Kidney (tissue), 14 donors: ENCODE measurements around the gene NUP62. TPM values are rescaled to one million over a fixed set of nuclear protein-coding genes. Genes with fewer than 3 reads are reported as not detected.

ENCODE experiments used
- DNase-seq, 5 donors: peaks; one replicate each; pipeline ENCODE4 v3.0.0-alpha.2; 2013 to 2020
- FAIRE-seq: peaks from 2 replicates; lab custom pipeline; 2012; peaks lifted over from hg19 to GRCh38; lab: Jason Lieb, UNC
- H3K27ac ChIP-seq, 2 donors: one replicate each; pipeline ENCODE4 v1.7.0; 2013; ENCODE audit warnings: low read depth in 2 of 2, low read length in 2 of 2, inconsistent platforms in 1 of 2
- H3K27me3 ChIP-seq: one replicate; pipeline ENCODE4 v1.7.1; 2013; ENCODE audit warnings: low read length, inconsistent platforms; ENCODE audit not compliant: control insufficient read depth, insufficient read depth
- H3K36me3 ChIP-seq, 3 donors: one replicate each; pipeline versions ENCODE4 v1.7.0 to v1.7.1; 2013; ENCODE audit warnings: low read length in 3 of 3, control low read depth in 1 of 3, inconsistent platforms in 1 of 3; ENCODE audit not compliant: insufficient read depth in 3 of 3, control insufficient read depth in 2 of 3
- H3K4me1 ChIP-seq, 3 donors: one replicate each; pipeline versions ENCODE4 v1.7.0 to v1.7.1; 2013; ENCODE audit warnings: low read length in 3 of 3, inconsistent platforms in 1 of 3, low read depth in 1 of 3; ENCODE audit not compliant: control insufficient read depth in 2 of 3, insufficient read depth in 2 of 3
- H3K4me3 ChIP-seq, 3 donors: one replicate each; pipeline versions ENCODE4 v1.7.0 to v1.8.1; 2013; ENCODE audit warnings: low read length in 3 of 3, control low read depth in 1 of 3, inconsistent platforms in 1 of 3
- H3K9ac ChIP-seq, 3 donors: one replicate each; pipeline versions ENCODE4 v1.7.0 to v1.7.1; 2013; ENCODE audit warnings: low read length in 3 of 3, control low read depth in 1 of 3, inconsistent platforms in 1 of 3
- H3K9me3 ChIP-seq, 3 donors: one replicate each; pipeline versions ENCODE4 v1.7.0 to v1.7.1; 2013; ENCODE audit warnings: low read length in 3 of 3, control low read depth in 1 of 3, inconsistent platforms in 1 of 3; ENCODE audit not compliant: control insufficient read depth in 2 of 3, insufficient read depth in 1 of 3
- intact Hi-C: fragments of 100-400 bp; cut with DNase I; formaldehyde crosslinking; loops from one replicate; pipeline ENCODE4 v1.11.1; 2022
- polyA plus RNA-seq: library from polyadenylated mRNA; stranded (reverse); fragments of 350-450 nt; fragmentation: Illumina TruSeq; extraction: RNeasy Lipid Tissue Mini Kit (QIAGEN cat#74804); gene quantifications from one replicate; pipeline ENCODE4 v1.2.3, GENCODE V29; 2014; ENCODE audit warnings: low read depth, low replicate concordance; ENCODE audit not compliant: insufficient read depth
- total RNA-seq: library from RNA; stranded (reverse); fragmentation: NEBNext Ultra II Directional; extraction: Animal tissue kit (Norgen Biotek cat#: 25700); gene quantifications from one replicate; pipeline ENCODE4 v1.2.1, GENCODE V29; 2021
- TF ChIP-seq, protein P1 (sequence below): IDR thresholded peaks from 3 replicates; pipeline ENCODE4 v1.5.1; 2012; ENCODE audit warnings: mild to moderate bottlenecking, moderate library complexity, borderline replicate concordance; ENCODE audit not compliant: insufficient read depth; ENCODE audit errors: extremely low read depth
- donor health status: control.
- donor health status: control.
- donor health status: control.
- donor health status: control.
- donor health status: control.
- donor health status: DM: yes; HTN: yes; CAD: no.
- donor health status: Normal renal cell carcinoma (clear cell type).

NUP62 gene
- total and polyA plus RNA-seq, 2 donors from 2014 or later, result 17.1 to 39.0 TPM

DNA sequence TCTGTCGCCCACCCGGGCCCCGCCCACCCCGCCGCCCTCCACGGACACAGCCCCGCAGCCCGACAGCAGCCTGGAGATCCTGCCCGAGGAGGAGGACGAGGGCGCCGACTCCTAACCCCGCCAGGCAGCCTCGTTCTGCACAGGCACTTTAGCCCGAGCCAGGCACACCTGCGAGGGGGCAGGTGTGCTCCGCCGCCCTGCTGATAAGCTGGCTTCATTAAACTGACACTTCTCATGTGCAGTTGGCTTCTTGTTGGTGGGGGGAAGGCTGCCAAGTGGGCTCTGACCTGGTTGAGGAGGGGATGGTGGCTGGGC, 40.8 kb downstream of the NUP62 start:
- FAIRE-seq (no peak), DNase-seq (no peak)
- Histone ChIP-seq H3K4me3 (no peak overlapping the region), H3K9me3 (no peaks in the 10 kb centered on the region), H3K9ac (no peak overlapping the region), H3K4me1 (peaks cover 0 to 5% (median 0%) of the 10 kb centered on the region in 3 donors), H3K36me3 (peaks cover 0 to 16% (median 8%) of the 10 kb centered on the region in 3 donors), H3K27ac (no peak overlapping the region), H3K27me3 (no peaks in the 10 kb centered on the region)
- intact Hi-C loops, result no loop called here
- TF ChIP-seq, protein P1, sequence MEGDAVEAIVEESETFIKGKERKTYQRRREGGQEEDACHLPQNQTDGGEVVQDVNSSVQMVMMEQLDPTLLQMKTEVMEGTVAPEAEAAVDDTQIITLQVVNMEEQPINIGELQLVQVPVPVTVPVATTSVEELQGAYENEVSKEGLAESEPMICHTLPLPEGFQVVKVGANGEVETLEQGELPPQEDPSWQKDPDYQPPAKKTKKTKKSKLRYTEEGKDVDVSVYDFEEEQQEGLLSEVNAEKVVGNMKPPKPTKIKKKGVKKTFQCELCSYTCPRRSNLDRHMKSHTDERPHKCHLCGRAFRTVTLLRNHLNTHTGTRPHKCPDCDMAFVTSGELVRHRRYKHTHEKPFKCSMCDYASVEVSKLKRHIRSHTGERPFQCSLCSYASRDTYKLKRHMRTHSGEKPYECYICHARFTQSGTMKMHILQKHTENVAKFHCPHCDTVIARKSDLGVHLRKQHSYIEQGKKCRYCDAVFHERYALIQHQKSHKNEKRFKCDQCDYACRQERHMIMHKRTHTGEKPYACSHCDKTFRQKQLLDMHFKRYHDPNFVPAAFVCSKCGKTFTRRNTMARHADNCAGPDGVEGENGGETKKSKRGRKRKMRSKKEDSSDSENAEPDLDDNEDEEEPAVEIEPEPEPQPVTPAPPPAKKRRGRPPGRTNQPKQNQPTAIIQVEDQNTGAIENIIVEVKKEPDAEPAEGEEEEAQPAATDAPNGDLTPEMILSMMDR, result no peak

DNA sequence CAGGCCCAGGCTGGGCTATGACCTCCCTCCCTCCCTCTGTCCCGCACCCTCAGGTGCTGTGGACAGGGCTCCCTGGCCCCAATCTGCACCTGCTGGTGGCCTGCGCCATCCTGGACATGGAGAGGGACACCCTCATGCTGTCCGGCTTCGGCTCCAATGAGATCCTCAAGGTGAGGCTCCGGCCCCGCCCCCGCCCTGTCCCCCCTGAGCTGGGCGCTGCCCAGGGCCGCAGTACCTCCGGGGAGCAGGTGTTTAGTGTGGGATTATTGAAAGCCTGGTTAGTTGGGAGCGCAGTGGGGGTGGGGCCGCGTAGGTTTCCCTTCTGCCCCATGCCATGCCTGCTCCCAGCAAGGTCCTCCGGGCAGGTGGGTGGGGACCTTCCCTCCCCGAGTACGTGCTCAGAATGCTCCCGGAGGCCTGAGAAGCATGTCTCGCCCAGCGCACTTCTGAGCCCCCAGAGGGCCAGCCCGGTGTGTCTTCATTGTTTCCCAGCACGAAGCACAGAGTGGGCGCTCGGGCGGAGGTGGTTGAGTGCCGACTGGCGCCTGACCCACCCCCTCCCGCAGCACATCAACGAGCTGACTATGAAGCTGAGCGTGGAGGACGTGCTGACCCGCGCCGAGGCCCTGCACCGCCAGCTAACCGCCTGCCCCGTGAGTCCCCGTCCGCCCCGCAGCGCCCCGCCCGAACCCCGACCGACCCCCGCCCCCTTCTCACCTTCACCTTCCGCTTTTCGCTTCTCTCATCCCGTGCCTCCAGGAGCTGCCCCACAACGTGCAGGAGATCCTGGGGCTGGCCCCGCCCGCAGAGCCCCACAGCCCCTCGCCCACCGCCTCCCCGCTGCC, 41.4 kb downstream of the NUP62 start:
- Histone ChIP-seq H3K36me3 (peaks cover 4 to 22% (median 14%) of the 10 kb centered on the region in 3 donors), H3K27ac (no peak overlapping the region), H3K4me3 (no peak overlapping the region), H3K4me1 (peaks cover 0 to 5% (median 0%) of the 10 kb centered on the region in 3 donors), H3K27me3 (no peaks in the 10 kb centered on the region), H3K9ac (no peak overlapping the region), H3K9me3 (peaks cover 0 to 4% (median 0%) of the 10 kb centered on the region in 3 donors)
- no peak for FAIRE-seq
- peak in 2 of 5 donors; percentile 32 to 61 for DNase-seq
- TF ChIP-seq, protein P1, result no peak
- intact Hi-C loops, result no loop called here

DNA sequence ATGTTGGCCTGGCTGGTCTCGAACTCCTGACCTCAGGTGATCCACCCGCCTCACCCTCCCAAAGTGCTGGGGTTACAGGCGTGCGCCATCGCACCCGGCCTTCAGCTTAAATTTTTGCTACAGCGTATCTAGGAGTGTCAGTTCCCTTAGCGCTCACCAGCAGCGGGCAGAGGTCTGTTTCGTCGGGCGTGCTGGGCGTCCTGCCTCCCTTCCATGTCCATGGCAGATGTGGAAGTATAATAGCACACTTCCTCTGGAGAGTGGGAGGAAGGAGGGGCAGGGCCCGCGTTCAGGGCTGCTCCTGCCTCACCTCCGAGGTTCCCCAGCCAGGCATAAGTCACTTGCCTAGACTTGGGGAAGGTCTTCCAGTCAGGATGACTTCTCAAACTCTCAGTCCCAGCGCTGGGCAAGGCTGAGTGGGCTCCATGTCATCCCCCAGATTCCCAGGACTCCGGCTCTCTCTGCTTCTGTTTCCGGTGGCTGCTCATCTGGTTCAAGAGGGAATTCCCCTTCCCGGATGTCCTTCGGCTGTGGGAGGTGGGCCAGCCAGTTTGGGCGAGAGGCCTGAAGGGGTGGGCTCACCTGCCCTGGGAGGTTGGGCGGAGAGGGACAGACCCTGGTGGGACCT, 42.2 kb downstream of the NUP62 start:
- FAIRE-seq, result no peak
- Histone ChIP-seq H3K9me3 (peaks cover 0 to 5% (median 0%) of the 10 kb centered on the region in 3 donors), H3K36me3 (peaks cover 5 to 29% (median 16%) of the 10 kb centered on the region in 3 donors), H3K4me3 (no peak overlapping the region), H3K4me1 (peaks cover 0 to 5% (median 0%) of the 10 kb centered on the region in 3 donors), H3K27ac (peak overlapping the region in 1 of 2 donors; percentile 28), H3K27me3 (no peaks in the 10 kb centered on the region), H3K9ac (no peak overlapping the region)
- intact Hi-C loops, result no loop called here
- peak in 3 of 5 donors; percentile 52 to 66 (median 53) for DNase-seq
- TF ChIP-seq, protein P1, result no peak
